SH-SY5Y (cell line): ENCODE data around the gene XPR1.

Experiments used
- GATA2 ChIP-seq: IDR thresholded peaks from 2 replicates; pipeline ENCODE4 v1.6.1; 2011; ENCODE audit warnings: mild to moderate bottlenecking, low read depth, low read length
- GATA3 ChIP-seq: IDR thresholded peaks from 2 replicates; pipeline ENCODE4 v1.6.1; 2011; ENCODE audit warnings: low read depth, mild to moderate bottlenecking, low read length, moderate library complexity

DNA sequence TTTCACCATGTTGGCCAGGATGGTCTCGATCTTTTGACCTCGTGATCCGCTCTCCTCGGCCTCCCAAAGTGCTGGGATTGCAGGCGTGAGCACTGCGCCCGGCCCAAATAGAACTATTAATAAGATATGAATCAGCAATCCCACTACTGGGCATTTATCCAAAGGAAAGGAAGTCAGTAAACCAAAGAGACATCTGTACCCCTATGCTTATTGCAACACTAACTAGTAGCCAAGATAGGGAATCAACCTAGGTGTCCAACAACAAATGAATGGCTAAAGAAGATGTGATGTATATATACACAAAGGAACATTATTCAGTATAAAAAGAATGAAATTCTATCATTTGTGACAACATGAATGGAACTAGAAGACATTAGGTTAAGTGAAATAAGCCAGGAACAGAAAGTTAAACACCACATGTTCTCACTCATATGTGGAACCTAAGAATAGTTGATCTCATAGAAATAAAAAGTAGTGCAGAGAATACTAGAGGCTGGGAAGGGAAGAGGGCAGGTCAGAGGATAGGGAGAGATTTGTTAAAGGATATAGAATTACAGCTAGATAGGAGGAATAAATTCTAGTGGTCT lies 48.8 kb downstream of the XPR1 start:
- TF ChIP-seq GATA2 (no peak), GATA3 (no peak)
